Osteocyte (in vitro differentiated cells): Measurements from ENCODE around the gene BOD1L2. TPM values are rescaled to one million over a fixed set of nuclear protein-coding genes. Genes with fewer than 3 reads are reported as not detected.

Experiments used
- DNase-seq: peaks from one replicate; pipeline ENCODE4 v3.0.0; 2021; ENCODE audit warnings: mixed read lengths; ENCODE audit not compliant: unreplicated experiment; ENCODE audit errors: extremely low spot score
- H3K27ac Mint-ChIP-seq: one replicate; pipeline ENCODE4 v1.8.0; 2021; ENCODE audit warnings: mild to moderate bottlenecking, mixed read lengths; ENCODE audit not compliant: unreplicated experiment
- H3K27me3 Mint-ChIP-seq: one replicate; pipeline ENCODE4 v1.8.0; 2021; ENCODE audit warnings: mixed read lengths; ENCODE audit not compliant: unreplicated experiment
- H3K36me3 Mint-ChIP-seq: one replicate; pipeline ENCODE4 v1.8.0; 2021; ENCODE audit warnings: mixed read lengths; ENCODE audit not compliant: unreplicated experiment
- H3K4me1 Mint-ChIP-seq: one replicate; pipeline ENCODE4 v1.8.0; 2021; ENCODE audit warnings: mixed read lengths; ENCODE audit not compliant: unreplicated experiment
- H3K4me3 Mint-ChIP-seq: one replicate; pipeline ENCODE4 v1.8.0; 2021; ENCODE audit warnings: mild to moderate bottlenecking, moderate library complexity, mixed read lengths; ENCODE audit not compliant: unreplicated experiment
- H3K9me3 Mint-ChIP-seq: one replicate; pipeline ENCODE4 v1.8.0; 2021; ENCODE audit warnings: mixed read lengths; ENCODE audit not compliant: unreplicated experiment
- CTCF ChIP-seq: fragments of 200-600 bp; sonication (generic); IDR thresholded peaks from 2 replicates; pipeline ENCODE4 v1.5.0; 2021; ENCODE audit warnings: antibody characterized with exemption, mild to moderate bottlenecking, moderate library complexity
- total RNA-seq: library from RNA; stranded (reverse); gene quantifications from 2 replicates; pipeline ENCODE4 v1.2.1, GENCODE V29; 2021

The BOD1L2 gene
- total RNA-seq, 1 donor from 2014 or later, result not detected

GRCh38 chr18:57150081-57150480 lies 3.2 kb downstream of the BOD1L2 start:
- no peak overlapping the region for H3K27ac Mint-ChIP-seq
- H3K4me3 Mint-ChIP-seq, result no peak overlapping the region
- H3K9me3 Mint-ChIP-seq, result no peaks in the 10 kb centered on the region
- no peaks in the 10 kb centered on the region for H3K4me1 Mint-ChIP-seq
- no peak for DNase-seq
- TF ChIP-seq CTCF, result no peak
- no peaks in the 10 kb centered on the region for H3K36me3 Mint-ChIP-seq
- H3K27me3 Mint-ChIP-seq, result peaks cover 8% of the 10 kb centered on the region

GRCh38 chr18:57150828-57151227 lies 3.9 kb downstream of the BOD1L2 start:
- Mint-ChIP-seq H3K4me3 (no peak overlapping the region), H3K4me1 (no peaks in the 10 kb centered on the region), H3K27ac (no peak overlapping the region), H3K9me3 (no peaks in the 10 kb centered on the region), H3K36me3 (no peaks in the 10 kb centered on the region), H3K27me3 (peaks cover 8% of the 10 kb centered on the region)
- no peak for TF ChIP-seq CTCF
- no peak for DNase-seq

GRCh38 chr18:57154191-57154830 lies 7.4 kb downstream of the BOD1L2 start:
- DNase-seq, result no peak
- Mint-ChIP-seq H3K27me3 (peaks cover 5% of the 10 kb centered on the region), H3K27ac (no peak overlapping the region), H3K4me1 (no peaks in the 10 kb centered on the region), H3K36me3 (no peaks in the 10 kb centered on the region), H3K4me3 (no peak overlapping the region), H3K9me3 (no peaks in the 10 kb centered on the region)
- no peak for TF ChIP-seq CTCF

DNA sequence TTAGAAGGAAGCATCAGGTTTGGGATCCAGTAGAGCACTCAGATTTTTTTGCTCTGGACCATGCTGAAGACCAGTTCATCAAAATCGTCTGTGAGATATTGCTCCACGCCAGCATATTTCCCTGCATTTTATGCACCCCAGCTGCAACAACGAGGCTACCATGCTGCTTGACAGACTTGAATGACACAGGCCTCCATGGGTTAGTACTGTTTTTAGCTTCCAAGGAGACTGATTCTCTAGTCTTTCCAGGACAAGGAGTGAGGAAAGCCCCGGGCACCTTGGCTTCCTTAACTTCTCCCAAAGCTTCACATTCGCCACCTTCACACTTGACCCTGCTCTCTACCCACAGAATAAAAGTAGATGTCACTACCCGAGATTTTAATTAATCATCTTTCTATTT lies 17.5 kb downstream of the BOD1L2 start:
- TF ChIP-seq CTCF, result no peak
- DNase-seq, result peak; percentile 63
- Mint-ChIP-seq H3K4me3 (no peak overlapping the region), H3K27me3 (no peaks in the 10 kb centered on the region), H3K4me1 (no peaks in the 10 kb centered on the region), H3K27ac (no peak overlapping the region), H3K9me3 (peaks cover 4% of the 10 kb centered on the region), H3K36me3 (no peaks in the 10 kb centered on the region)

DNA sequence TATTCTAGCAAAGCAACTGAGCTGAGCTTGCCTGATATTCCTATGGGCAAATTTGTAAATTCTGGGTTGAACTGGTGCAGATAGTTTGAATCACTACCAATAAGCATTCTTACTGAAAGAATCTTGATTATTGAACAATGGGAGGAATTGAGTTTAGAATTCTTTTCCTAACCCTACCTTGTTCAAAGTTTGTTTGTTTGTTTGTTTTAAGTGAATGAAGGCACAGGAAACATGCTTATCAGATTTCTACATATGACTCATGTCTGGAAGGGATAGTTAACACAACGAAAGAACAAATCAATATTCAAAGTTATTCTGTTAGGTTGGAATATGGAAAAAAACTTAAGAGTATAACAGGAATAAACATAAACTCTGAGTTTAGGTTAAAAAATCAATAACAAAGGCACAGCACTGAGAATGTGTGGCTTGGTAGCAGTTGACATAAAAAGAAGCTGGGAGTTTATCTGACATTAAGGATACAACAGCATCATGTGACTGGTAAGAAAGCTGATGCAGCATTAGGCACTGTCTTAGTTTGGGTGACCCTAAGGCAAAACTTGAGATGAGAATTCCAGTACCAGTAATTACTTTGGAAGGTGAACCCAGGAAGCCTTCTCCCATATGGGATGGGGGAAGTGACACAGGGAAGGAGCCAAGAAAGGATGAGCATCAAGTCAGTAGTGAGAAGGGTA lies 20.9 kb downstream of the BOD1L2 start:
- Mint-ChIP-seq H3K27ac (no peak overlapping the region), H3K4me3 (no peak overlapping the region), H3K27me3 (no peaks in the 10 kb centered on the region), H3K4me1 (no peaks in the 10 kb centered on the region), H3K36me3 (no peaks in the 10 kb centered on the region), H3K9me3 (peaks cover 4% of the 10 kb centered on the region)
- TF ChIP-seq CTCF, result no peak
- no peak for DNase-seq
